Subcutaneous abdominal adipose tissue (tissue), 5 donors: ENCODE measurements around the gene FGGY.

Source experiments
- H3K27ac ChIP-seq: one replicate; pipeline ENCODE4 v1.7.0; 2013; ENCODE audit warnings: low read depth, mild to moderate bottlenecking, inconsistent platforms, low read length, moderate library complexity
- H3K27me3 ChIP-seq, 5 donors: one replicate each; pipeline ENCODE4 v1.7.0; 2013; ENCODE audit warnings: low read length in 5 of 5, inconsistent platforms in 1 of 5; ENCODE audit not compliant: control insufficient read depth in 5 of 5, insufficient read depth in 4 of 5
- H3K36me3 ChIP-seq, 5 donors: one replicate each; pipeline ENCODE4 v1.7.0; 2013; ENCODE audit warnings: low read length in 5 of 5; ENCODE audit not compliant: control insufficient read depth in 5 of 5, insufficient read depth in 5 of 5
- H3K4me1 ChIP-seq, 5 donors: one replicate each; pipeline ENCODE4 v1.7.0; 2013; ENCODE audit warnings: low read length in 5 of 5, mild to moderate bottlenecking in 3 of 5, moderate library complexity in 1 of 5; ENCODE audit not compliant: control insufficient read depth in 5 of 5, insufficient read depth in 5 of 5
- H3K4me3 ChIP-seq, 5 donors: one replicate each; pipeline ENCODE4 v1.7.0; 2013; ENCODE audit warnings: low read length in 5 of 5, low read depth in 1 of 5
- H3K9ac ChIP-seq, 5 donors: one replicate each; pipeline ENCODE4 v1.7.0; 2013; ENCODE audit warnings: low read length in 5 of 5, mild to moderate bottlenecking in 4 of 5, moderate library complexity in 3 of 5
- H3K9me3 ChIP-seq, 5 donors: one replicate each; pipeline ENCODE4 v1.7.0; 2013; ENCODE audit warnings: low read length in 5 of 5; ENCODE audit not compliant: control insufficient read depth in 5 of 5
- donor health status: healthy.
- donor health status: healthy.
- donor health status: healthy.
- donor health status: healthy.
- donor health status: healthy.

FGGY gene

DNA sequence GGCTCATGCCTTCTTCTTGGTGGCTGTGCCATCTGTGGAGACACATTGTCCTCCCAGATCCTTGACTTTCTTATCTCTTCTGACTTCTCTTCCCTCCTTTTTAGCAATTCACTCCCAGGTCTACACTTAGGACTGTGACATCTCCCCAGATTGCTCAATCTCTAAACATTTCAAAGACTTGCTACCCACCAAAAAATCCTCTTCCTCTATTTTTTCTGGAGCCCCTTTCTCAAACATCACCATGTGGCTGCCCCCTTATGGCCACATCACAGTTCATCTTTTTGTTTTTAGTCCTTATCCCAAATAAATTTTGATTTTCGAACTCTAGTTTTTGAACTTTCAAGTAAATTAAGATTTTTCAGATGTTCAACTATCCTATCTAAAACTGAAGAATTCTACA lies 369.2 kb downstream of the FGGY start:
- Histone ChIP-seq H3K9me3 (no peaks in the 10 kb centered on the region), H3K27ac (no peak overlapping the region), H3K4me1 (peaks cover 2 to 12% (median 9%) of the 10 kb centered on the region in 5 donors), H3K27me3 (no peaks in the 10 kb centered on the region), H3K4me3 (no peak overlapping the region), H3K9ac (no peak overlapping the region), H3K36me3 (no peaks in the 10 kb centered on the region)

GRCh38 chr1:59667020-59667419 lies 370.1 kb downstream of the FGGY start:
- H3K36me3 ChIP-seq: no peaks in the 10 kb centered on the region

GRCh38 chr1:59669752-59670312 lies 372.9 kb downstream of the FGGY start:
- Histone ChIP-seq H3K27ac (no peak overlapping the region), H3K27me3 (no peaks in the 10 kb centered on the region)

More at GRCh38 chr1:59667020-59667419, 370.1 kb downstream of the FGGY start:
- no peak overlapping the region for H3K27ac ChIP-seq
- H3K27me3 ChIP-seq: no peaks in the 10 kb centered on the region
- H3K4me3 ChIP-seq: no peak overlapping the region
- H3K9ac ChIP-seq: no peak overlapping the region
- peaks cover 2 to 12% (median 9%) of the 10 kb centered on the region in 5 donors for H3K4me1 ChIP-seq
- no peaks in the 10 kb centered on the region for H3K9me3 ChIP-seq

DNA sequence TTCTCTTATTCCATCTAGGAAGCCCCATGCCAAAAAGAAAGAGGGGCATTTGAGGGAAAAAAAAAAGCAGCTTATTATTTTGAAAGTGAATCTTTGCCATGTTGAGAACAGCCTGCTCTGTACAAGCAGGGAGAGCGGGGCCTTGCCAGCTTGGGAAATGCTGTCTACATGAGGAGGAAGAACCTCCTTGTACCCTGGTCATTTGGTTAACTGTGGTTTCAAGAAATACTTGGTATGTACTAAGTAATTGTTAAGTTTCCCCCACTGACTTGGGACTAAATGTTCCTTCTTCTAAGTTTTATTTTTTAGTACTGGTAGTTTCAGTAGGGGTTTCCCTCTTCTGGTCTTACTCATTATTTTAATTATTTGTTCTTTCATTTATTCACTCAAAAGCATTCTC lies 373.8 kb downstream of the FGGY start:
- no peak overlapping the region for H3K9ac ChIP-seq
- H3K27ac ChIP-seq: no peak overlapping the region
- no peaks in the 10 kb centered on the region for H3K27me3 ChIP-seq
- no peak overlapping the region for H3K4me3 ChIP-seq
- no peaks in the 10 kb centered on the region for H3K36me3 ChIP-seq
- H3K9me3 ChIP-seq: no peaks in the 10 kb centered on the region
- H3K4me1 ChIP-seq: peaks cover 7 to 32% (median 31%) of the 10 kb centered on the region in 5 donors

More at GRCh38 chr1:59669752-59670312, 372.9 kb downstream of the FGGY start:
- Histone ChIP-seq H3K4me1 (peaks cover 2 to 27% (median 25%) of the 10 kb centered on the region in 5 donors), H3K36me3 (no peaks in the 10 kb centered on the region), H3K4me3 (no peak overlapping the region), H3K9ac (no peak overlapping the region), H3K9me3 (no peaks in the 10 kb centered on the region)

GRCh38 chr1:59671066-59671952 lies 374.4 kb downstream of the FGGY start:
- Histone ChIP-seq H3K27me3 (no peaks in the 10 kb centered on the region), H3K4me3 (no peak overlapping the region), H3K9ac (no peak overlapping the region), H3K27ac (no peak overlapping the region), H3K4me1 (peaks cover 7 to 32% (median 31%) of the 10 kb centered on the region in 5 donors), H3K9me3 (no peaks in the 10 kb centered on the region), H3K36me3 (no peaks in the 10 kb centered on the region)

- Histone ChIP-seq H3K27me3 (no peaks in the 10 kb centered on the region), H3K4me3 (no peak overlapping the region), H3K27ac (no peak overlapping the region), H3K4me1 (peaks cover 7 to 32% (median 31%) of the 10 kb centered on the region in 5 donors), H3K9me3 (no peaks in the 10 kb centered on the region), H3K36me3 (no peaks in the 10 kb centered on the region), H3K9ac (no peak overlapping the region)
Observed at GRCh38 chr1:59671953-59672305, 375.0 kb downstream of the FGGY start.

DNA sequence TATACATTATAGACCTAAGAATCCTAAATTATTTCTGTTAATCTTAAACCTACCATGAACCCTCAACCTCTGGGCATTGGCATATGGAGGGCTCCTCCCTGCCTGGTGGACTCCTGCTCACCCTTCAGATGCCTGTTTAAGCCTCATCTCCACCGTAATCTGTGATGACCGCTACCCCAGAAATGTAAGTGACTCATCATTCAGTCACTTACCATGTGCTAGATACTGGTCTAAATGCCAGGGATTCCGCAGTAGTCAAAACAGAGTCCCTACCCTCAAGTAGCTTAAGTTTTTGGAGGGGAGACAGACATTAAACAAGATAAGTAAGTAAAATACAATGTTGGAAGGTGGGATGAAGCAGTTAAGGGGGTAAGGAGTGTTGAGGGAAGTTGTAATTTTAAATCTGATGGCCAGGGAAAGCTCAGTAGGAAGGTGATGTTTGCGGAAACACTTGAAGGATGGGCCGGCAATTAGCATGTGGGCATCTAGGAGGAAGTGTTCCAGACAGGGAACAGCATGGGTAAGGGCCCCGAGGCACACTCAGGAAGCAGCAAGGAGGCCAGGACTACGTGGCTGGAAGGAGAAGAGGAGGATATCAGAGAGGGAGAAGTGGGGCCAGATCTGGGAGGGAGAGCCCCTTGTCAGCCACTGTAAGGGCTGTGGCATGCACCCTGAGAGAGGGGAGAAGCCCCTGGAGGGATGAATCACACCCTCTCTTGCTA lies 376.1 kb downstream of the FGGY start:
- peaks cover 7 to 35% (median 33%) of the 10 kb centered on the region in 5 donors for H3K4me1 ChIP-seq
- H3K4me3 ChIP-seq: no peak overlapping the region
- no peaks in the 10 kb centered on the region for H3K27me3 ChIP-seq
- no peak overlapping the region for H3K9ac ChIP-seq
- no peak overlapping the region for H3K27ac ChIP-seq
- no peaks in the 10 kb centered on the region for H3K9me3 ChIP-seq
- H3K36me3 ChIP-seq: no peaks in the 10 kb centered on the region

- Histone ChIP-seq H3K36me3 (no peaks in the 10 kb centered on the region), H3K27me3 (no peaks in the 10 kb centered on the region), H3K27ac (peak overlapping the region; percentile 51), H3K4me3 (no peak overlapping the region), H3K4me1 (peaks cover 7 to 43% (median 39%) of the 10 kb centered on the region in 5 donors), H3K9me3 (no peaks in the 10 kb centered on the region), H3K9ac (peak overlapping the region in 1 of 5 donors; percentile 26)
Observed at GRCh38 chr1:59673573-59674450, 376.9 kb downstream of the FGGY start.

GRCh38 chr1:59674595-59674994 lies 377.7 kb downstream of the FGGY start:
- Histone ChIP-seq H3K9ac (no peak overlapping the region), H3K9me3 (no peaks in the 10 kb centered on the region), H3K27ac (peak overlapping the region; percentile 51), H3K4me1 (peaks cover 7 to 43% (median 39%) of the 10 kb centered on the region in 5 donors), H3K27me3 (no peaks in the 10 kb centered on the region), H3K4me3 (no peak overlapping the region), H3K36me3 (no peaks in the 10 kb centered on the region)
